HEK293 (cell line): ENCODE results near the gene CD164.

Experiments used
- BCL6B ChIP-seq: fragments of 450-650 bp; formaldehyde crosslinking; IDR thresholded peaks from 2 replicates; pipeline ENCODE4 v1.5.1; 2017; ENCODE audit warnings: missing biosample characterization, missing genetic modification characterization
- PBX3 ChIP-seq: sonication (generic); formaldehyde crosslinking; IDR thresholded peaks from 2 replicates; pipeline ENCODE4 v1.8.1; 2022; ENCODE audit warnings: mild to moderate bottlenecking, moderate library complexity, missing genetic modification reagents
- ZBTB26 ChIP-seq: fragments of 450-650 bp; formaldehyde crosslinking; optimal IDR thresholded peaks from 2 replicates; pipeline ENCODE3; 2016; ENCODE audit warnings: missing biosample characterization, mild to moderate bottlenecking, missing genetic modification characterization
- ZBTB44 ChIP-seq: fragments of 450-650 bp; IDR thresholded peaks from 2 replicates; pipeline ENCODE4 v1.5.1; 2018; ENCODE audit warnings: missing biosample characterization, mild to moderate bottlenecking, missing genetic modification characterization
- ZNF202 ChIP-seq: fragments of 450-650 bp; formaldehyde crosslinking; IDR thresholded peaks from 2 replicates; pipeline ENCODE4 v1.5.1; 2016; ENCODE audit warnings: missing biosample characterization, missing genetic modification characterization, borderline replicate concordance
- ZNF26 ChIP-seq: fragments of 450-650 bp; formaldehyde crosslinking; IDR thresholded peaks from 2 replicates; pipeline ENCODE4 v1.5.1; 2016; ENCODE audit warnings: missing biosample characterization, missing genetic modification characterization
- ZNF274 ChIP-seq, 2 experiments: fragments of 200-500 bp in 1 of 2; fragments of 450-650 bp in 1 of 2; sonication (Bioruptor generic) in 1 of 2; formaldehyde crosslinking in 1 of 2; IDR thresholded peaks; 2 replicates each; pipeline versions ENCODE4 v1.5.1 to v1.6.1; 2014 to 2016; ENCODE audit warnings: borderline replicate concordance in 1 of 2, inconsistent platforms in 1 of 2, low read length in 1 of 2, missing biosample characterization in 1 of 2, missing genetic modification characterization in 1 of 2
- ZNF292 ChIP-seq: fragments of 450-650 bp; formaldehyde crosslinking; IDR thresholded peaks from 2 replicates; pipeline ENCODE4 v1.5.1; 2016; ENCODE audit warnings: low read depth, missing biosample characterization, missing genetic modification characterization, borderline replicate concordance
- ZNF324 ChIP-seq: fragments of 450-650 bp; formaldehyde crosslinking; IDR thresholded peaks from 2 replicates; pipeline ENCODE4 v1.5.1; 2016; ENCODE audit warnings: missing biosample characterization, missing genetic modification characterization
- ZNF391 ChIP-seq: fragments of 450-650 bp; formaldehyde crosslinking; IDR thresholded peaks from 2 replicates; pipeline ENCODE4 v1.5.1; 2016; ENCODE audit warnings: low read depth, missing biosample characterization, missing genetic modification characterization, borderline replicate concordance
- ZNF416 ChIP-seq: fragments of 450-650 bp; formaldehyde crosslinking; IDR thresholded peaks from 2 replicates; pipeline ENCODE4 v1.5.1; 2016; ENCODE audit warnings: missing biosample characterization, missing genetic modification characterization
- ZNF514 ChIP-seq: fragments of 450-650 bp; formaldehyde crosslinking; IDR thresholded peaks from 2 replicates; pipeline ENCODE4 v1.5.1; 2016; ENCODE audit warnings: missing biosample characterization, missing genetic modification characterization
- TF ChIP-seq, protein P1 (sequence below): fragments of 450-650 bp; formaldehyde crosslinking; IDR thresholded peaks from 2 replicates; pipeline ENCODE4 v1.5.1; 2016; ENCODE audit warnings: missing biosample characterization, missing genetic modification characterization
- TF ChIP-seq, protein P2 (sequence below): fragments of 450-650 bp; formaldehyde crosslinking; IDR thresholded peaks from 2 replicates; pipeline ENCODE4 v1.5.1; 2016; ENCODE audit warnings: missing biosample characterization, missing genetic modification characterization
- TF ChIP-seq, protein P3 (sequence below): fragments of 450-650 bp; formaldehyde crosslinking; IDR thresholded peaks from 2 replicates; pipeline ENCODE4 v1.5.1; 2016; ENCODE audit warnings: missing biosample characterization, missing genetic modification characterization, low read depth

CD164 gene

GRCh38 chr6:109381747-109382575, at the start of gene CD164 (continued):
- peak; percentile 97 for TF ChIP-seq ZBTB26
- TF ChIP-seq ZNF391 (tag by site-specific recombination) = peak; percentile 85; the same call in 1 of the 2 replicates
- TF ChIP-seq, protein P1, sequence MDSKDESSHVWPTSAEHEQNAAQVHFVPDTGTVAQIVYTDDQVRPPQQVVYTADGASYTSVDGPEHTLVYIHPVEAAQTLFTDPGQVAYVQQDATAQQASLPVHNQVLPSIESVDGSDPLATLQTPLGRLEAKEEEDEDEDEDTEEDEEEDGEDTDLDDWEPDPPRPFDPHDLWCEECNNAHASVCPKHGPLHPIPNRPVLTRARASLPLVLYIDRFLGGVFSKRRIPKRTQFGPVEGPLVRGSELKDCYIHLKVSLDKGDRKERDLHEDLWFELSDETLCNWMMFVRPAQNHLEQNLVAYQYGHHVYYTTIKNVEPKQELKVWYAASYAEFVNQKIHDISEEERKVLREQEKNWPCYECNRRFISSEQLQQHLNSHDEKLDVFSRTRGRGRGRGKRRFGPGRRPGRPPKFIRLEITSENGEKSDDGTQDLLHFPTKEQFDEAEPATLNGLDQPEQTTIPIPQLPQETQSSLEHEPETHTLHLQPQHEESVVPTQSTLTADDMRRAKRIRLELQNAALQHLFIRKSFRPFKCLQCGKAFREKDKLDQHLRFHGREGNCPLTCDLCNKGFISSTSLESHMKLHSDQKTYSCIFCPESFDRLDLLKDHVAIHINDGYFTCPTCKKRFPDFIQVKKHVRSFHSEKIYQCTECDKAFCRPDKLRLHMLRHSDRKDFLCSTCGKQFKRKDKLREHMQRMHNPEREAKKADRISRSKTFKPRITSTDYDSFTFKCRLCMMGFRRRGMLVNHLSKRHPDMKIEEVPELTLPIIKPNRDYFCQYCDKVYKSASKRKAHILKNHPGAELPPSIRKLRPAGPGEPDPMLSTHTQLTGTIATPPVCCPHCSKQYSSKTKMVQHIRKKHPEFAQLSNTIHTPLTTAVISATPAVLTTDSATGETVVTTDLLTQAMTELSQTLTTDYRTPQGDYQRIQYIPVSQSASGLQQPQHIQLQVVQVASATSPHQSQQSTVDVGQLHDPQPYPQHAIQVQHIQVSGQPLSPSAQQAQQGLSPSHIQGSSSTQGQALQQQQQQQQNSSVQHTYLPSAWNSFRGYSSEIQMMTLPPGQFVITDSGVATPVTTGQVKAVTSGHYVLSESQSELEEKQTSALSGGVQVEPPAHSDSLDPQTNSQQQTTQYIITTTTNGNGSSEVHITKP (tag by site-specific recombination) = no peak
- TF ChIP-seq ZNF274 (IDR thresholded peaks at IDR 0.05; ENCODE audit: low read length) = no peak
- TF ChIP-seq ZNF274 (tag by site-specific recombination; IDR thresholded peaks at IDR 0.05; ENCODE audit: borderline replicate concordance) = no peak
- TF ChIP-seq, protein P2, sequence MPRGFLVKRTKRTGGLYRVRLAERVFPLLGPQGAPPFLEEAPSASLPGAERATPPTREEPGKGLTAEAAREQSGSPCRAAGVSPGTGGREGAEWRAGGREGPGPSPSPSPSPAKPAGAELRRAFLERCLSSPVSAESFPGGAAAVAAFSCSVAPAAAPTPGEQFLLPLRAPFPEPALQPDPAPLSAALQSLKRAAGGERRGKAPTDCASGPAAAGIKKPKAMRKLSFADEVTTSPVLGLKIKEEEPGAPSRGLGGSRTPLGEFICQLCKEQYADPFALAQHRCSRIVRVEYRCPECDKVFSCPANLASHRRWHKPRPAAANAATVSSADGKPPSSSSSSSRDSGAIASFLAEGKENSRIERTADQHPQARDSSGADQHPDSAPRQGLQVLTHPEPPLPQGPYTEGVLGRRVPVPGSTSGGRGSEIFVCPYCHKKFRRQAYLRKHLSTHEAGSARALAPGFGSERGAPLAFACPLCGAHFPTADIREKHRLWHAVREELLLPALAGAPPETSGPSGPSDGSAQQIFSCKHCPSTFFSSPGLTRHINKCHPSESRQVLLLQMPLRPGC (tag by site-specific recombination) = peak; percentile 40; the same call in 1 of the 2 replicates
- TF ChIP-seq ZNF292 (tag by site-specific recombination) = no peak
- no peak for TF ChIP-seq ZNF202 (tag by site-specific recombination)
- TF ChIP-seq ZNF416 (tag by site-specific recombination) = no peak
- peak; percentile 95 for TF ChIP-seq PBX3 (CRISPR knock-in tag)
- TF ChIP-seq ZNF26 (tag by site-specific recombination) = no peak
- TF ChIP-seq, protein P3, sequence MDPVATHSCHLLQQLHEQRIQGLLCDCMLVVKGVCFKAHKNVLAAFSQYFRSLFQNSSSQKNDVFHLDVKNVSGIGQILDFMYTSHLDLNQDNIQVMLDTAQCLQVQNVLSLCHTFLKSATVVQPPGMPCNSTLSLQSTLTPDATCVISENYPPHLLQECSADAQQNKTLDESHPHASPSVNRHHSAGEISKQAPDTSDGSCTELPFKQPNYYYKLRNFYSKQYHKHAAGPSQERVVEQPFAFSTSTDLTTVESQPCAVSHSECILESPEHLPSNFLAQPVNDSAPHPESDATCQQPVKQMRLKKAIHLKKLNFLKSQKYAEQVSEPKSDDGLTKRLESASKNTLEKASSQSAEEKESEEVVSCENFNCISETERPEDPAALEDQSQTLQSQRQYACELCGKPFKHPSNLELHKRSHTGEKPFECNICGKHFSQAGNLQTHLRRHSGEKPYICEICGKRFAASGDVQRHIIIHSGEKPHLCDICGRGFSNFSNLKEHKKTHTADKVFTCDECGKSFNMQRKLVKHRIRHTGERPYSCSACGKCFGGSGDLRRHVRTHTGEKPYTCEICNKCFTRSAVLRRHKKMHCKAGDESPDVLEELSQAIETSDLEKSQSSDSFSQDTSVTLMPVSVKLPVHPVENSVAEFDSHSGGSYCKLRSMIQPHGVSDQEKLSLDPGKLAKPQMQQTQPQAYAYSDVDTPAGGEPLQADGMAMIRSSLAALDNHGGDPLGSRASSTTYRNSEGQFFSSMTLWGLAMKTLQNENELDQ (tag by site-specific recombination) = no peak
- TF ChIP-seq ZNF514 (tag by site-specific recombination) = no peak
- no peak for TF ChIP-seq ZBTB44 (tag by site-specific recombination)
- TF ChIP-seq BCL6B (tag by site-specific recombination) = no peak
- no peak; the same call in 1 of the 2 replicates for TF ChIP-seq ZNF324
